Stimulated activated memory B cell treated with anti-CD40 and anti-IgM and Interleukin-4, amounts not matched to agents 10 μg/mL and 1 μg/mL and 100 μg/mL, for 72 hours (primary cell): Measurements from ENCODE around the gene TCEA3.

Source experiments
- ATAC-seq: fragments of 150-1000 bp; cut with Tn5 transposase; 2 replicates; pipeline ENCODE4 v1.10.0; 2021
- H3K27ac Mint-ChIP-seq: one replicate; pipeline ENCODE4 v1.8.0; 2022; ENCODE audit warnings: mild to moderate bottlenecking, mixed read lengths
- H3K27me3 Mint-ChIP-seq: one replicate; pipeline ENCODE4 v1.8.0; 2022; ENCODE audit warnings: mixed read lengths
- H3K36me3 Mint-ChIP-seq: one replicate; pipeline ENCODE4 v1.8.0; 2022; ENCODE audit warnings: mixed read lengths
- H3K4me1 Mint-ChIP-seq: one replicate; pipeline ENCODE4 v1.8.0; 2022; ENCODE audit warnings: mixed read lengths
- H3K4me3 Mint-ChIP-seq: one replicate; pipeline ENCODE4 v1.8.0; 2022; ENCODE audit warnings: mild to moderate bottlenecking, moderate library complexity, mixed read lengths
- H3K9me3 Mint-ChIP-seq: one replicate; pipeline ENCODE4 v1.8.0; 2022; ENCODE audit warnings: mixed read lengths

The TCEA3 gene

GRCh38 chr1:23453455-23454000 lies 29.0 kb upstream of the TCEA3 start:
- H3K27ac Mint-ChIP-seq = no peak overlapping the region
- H3K4me1 Mint-ChIP-seq = no peaks in the 10 kb centered on the region
- no peak for ATAC-seq
- H3K4me3 Mint-ChIP-seq = no peak overlapping the region
- peaks cover 34% of the 10 kb centered on the region for H3K27me3 Mint-ChIP-seq
- H3K9me3 Mint-ChIP-seq = no peaks in the 10 kb centered on the region
- H3K36me3 Mint-ChIP-seq = no peaks in the 10 kb centered on the region

GRCh38 chr1:23452011-23452411 lies 27.5 kb upstream of the TCEA3 start:
- H3K4me3 Mint-ChIP-seq = no peak overlapping the region

DNA sequence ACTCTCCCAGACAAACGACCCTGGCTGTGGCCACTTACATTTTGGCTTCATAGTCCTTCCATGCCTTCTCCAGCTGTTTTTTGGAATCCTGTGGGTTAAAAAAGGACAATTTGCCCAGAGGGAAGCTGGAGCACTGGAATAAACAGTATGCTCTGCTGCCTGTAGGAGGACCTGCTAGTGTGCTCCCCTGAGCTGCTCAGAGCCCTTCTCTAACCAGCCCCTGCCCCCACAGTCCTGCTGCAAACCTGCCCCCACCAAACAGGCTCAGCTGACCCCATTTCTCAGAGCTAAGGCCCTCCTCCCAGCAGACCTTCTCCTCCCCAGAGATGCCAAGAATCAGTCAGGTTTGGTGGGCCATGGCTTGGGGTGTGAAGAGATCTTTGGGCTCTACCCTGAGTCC lies 26.9 kb upstream of the TCEA3 start:
- peaks cover 18% of the 10 kb centered on the region for H3K27me3 Mint-ChIP-seq
- H3K27ac Mint-ChIP-seq = no peak overlapping the region
- H3K9me3 Mint-ChIP-seq = no peaks in the 10 kb centered on the region
- H3K36me3 Mint-ChIP-seq = no peaks in the 10 kb centered on the region
- no peak for ATAC-seq
- H3K4me1 Mint-ChIP-seq = no peaks in the 10 kb centered on the region
- no peak overlapping the region for H3K4me3 Mint-ChIP-seq

More at GRCh38 chr1:23452011-23452411, 27.5 kb upstream of the TCEA3 start:
- Mint-ChIP-seq H3K27me3 (peaks cover 24% of the 10 kb centered on the region), H3K4me1 (no peaks in the 10 kb centered on the region), H3K27ac (no peak overlapping the region), H3K9me3 (no peaks in the 10 kb centered on the region), H3K36me3 (no peaks in the 10 kb centered on the region)
- no peak for ATAC-seq

DNA sequence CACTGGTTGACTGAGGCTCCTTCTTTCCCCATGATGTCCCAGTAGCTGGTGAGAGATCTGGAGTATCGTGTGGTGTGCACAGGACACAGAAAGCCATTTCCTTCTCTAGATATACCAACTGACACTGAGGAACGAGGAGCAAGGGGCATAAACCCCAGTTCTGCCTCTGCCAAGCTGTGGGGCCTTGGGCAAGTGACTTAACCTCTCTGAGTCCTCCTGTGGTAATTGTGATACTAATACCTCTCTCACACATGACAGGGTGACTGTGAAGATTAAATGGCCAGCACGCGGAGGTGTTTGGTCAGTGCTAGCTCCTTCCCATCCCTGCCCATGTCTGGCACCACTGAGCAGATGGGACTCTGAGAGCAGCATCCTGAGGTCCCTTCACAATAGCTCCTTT lies 26.3 kb upstream of the TCEA3 start:
- ATAC-seq = no peak
- Mint-ChIP-seq H3K4me3 (no peak overlapping the region), H3K27ac (no peak overlapping the region), H3K4me1 (no peaks in the 10 kb centered on the region), H3K36me3 (no peaks in the 10 kb centered on the region), H3K27me3 (peaks cover 13% of the 10 kb centered on the region), H3K9me3 (no peaks in the 10 kb centered on the region)

DNA sequence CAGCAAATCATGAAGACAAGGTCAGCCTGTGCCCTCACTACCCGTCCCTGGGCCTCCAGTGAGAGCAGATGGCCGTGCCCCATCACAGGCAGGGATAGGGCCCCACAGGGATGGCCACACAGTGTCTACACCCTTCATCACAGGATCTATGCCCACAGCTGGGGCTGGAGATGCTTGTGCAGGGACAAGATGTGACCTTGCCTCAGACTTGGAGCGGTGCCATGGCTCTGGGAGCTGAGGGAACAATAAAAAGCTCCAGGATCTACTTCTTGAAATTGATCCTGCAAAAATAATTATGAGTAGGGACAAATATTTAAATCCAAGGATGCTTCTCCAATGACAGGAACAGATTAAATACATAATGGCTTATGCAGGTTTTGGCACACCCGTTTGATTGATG lies 25.4 kb upstream of the TCEA3 start:
- Mint-ChIP-seq H3K9me3 (no peaks in the 10 kb centered on the region), H3K27ac (no peak overlapping the region), H3K27me3 (peaks cover 3% of the 10 kb centered on the region), H3K36me3 (no peaks in the 10 kb centered on the region), H3K4me1 (no peaks in the 10 kb centered on the region), H3K4me3 (no peak overlapping the region)
- ATAC-seq = no peak

DNA sequence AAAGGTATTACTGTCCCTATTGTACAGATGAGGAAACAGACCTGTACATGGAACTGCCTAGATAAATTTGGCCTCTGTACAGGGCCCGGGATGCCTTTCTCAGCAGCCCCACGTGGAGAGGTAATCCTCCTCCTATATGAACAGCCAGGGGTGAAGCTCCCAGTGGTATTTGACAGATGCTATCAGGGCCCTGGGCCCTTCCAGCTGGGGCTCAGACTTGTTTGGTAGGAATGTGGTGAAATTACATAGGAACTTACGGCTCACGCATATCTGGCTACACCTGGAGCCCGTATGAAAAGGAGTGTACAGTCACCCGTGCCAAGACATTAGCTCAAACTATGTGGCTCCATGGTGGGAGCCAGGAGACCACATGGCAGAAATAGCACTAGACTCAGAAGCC lies 24.8 kb upstream of the TCEA3 start:
- Mint-ChIP-seq H3K27ac (no peak overlapping the region), H3K36me3 (no peaks in the 10 kb centered on the region), H3K4me1 (no peaks in the 10 kb centered on the region)

DNA sequence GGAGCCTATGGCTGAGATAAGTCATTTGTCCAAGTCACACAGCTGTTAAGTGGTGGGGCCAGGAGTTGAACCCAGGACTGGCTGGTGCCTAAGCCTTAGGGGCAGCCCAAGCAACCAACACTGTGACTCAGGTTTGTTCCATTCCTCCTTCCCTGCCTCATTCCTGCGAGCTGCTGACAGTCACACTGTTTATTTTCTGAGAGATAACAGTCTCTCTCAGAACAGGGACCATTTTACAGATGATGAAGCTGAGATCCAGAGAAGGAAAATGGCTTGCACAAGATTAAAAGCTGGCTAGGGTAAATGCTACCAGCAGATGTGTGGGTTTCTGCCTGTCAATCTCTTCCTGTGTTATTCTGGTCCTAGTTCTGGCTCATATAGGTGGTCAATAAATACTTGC lies 24.3 kb upstream of the TCEA3 start:
- Mint-ChIP-seq H3K36me3 (no peaks in the 10 kb centered on the region), H3K9me3 (no peaks in the 10 kb centered on the region), H3K27me3 (no peaks in the 10 kb centered on the region), H3K27ac (no peak overlapping the region), H3K4me1 (no peaks in the 10 kb centered on the region), H3K4me3 (no peak overlapping the region)
- no peak for ATAC-seq

More for the DNA sequence above, 24.8 kb upstream of the TCEA3 start:
- no peaks in the 10 kb centered on the region for H3K27me3 Mint-ChIP-seq
- H3K4me3 Mint-ChIP-seq = no peak overlapping the region
- ATAC-seq = no peak
- H3K9me3 Mint-ChIP-seq = no peaks in the 10 kb centered on the region

- Mint-ChIP-seq H3K27me3 (no peaks in the 10 kb centered on the region), H3K36me3 (no peaks in the 10 kb centered on the region), H3K4me3 (no peak overlapping the region), H3K4me1 (no peaks in the 10 kb centered on the region), H3K27ac (no peak overlapping the region), H3K9me3 (no peaks in the 10 kb centered on the region)
- ATAC-seq = no peak
Observed at GRCh38 chr1:23446661-23447310, 22.2 kb upstream of the TCEA3 start.

DNA sequence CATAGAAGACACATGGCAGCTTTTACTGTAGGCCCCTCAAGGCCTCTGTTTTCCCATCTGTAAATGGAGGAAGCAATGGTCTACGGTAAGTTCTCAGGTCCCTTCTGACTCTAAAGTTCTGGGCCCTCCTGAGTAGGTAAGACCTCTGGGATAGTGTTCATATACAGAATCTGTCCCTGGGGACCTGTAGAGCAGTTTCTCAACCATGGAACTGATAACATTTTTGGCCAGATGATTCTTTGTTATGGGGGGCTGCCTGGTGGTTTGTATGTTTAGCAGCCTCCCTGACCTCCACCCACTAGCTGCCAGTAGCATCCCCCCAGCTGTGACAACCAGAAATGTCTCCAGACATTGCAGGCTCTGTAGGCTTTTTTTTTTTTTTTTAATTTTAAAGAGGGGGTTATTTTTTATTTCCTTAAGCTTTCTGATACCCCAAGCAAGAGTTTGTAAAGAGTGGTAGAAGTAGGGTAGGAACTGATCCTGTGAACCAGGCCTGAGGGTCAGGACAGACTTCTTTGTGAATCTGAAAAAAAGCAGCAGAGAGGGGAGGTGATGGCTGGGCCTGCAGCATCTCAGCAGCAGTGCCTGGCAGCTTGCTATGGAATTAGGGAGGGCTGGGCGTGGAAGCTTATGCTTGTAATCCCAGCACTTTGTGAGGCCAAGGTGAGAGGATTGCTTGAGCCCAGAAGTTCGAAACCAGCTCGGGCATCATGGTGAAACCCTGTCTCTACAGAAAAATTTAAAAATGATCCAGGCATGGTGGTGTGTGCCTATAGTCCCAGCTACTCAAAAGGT lies 20.2 kb upstream of the TCEA3 start:
- no peaks in the 10 kb centered on the region for H3K4me1 Mint-ChIP-seq
- H3K27ac Mint-ChIP-seq = no peak overlapping the region
- H3K4me3 Mint-ChIP-seq = no peak overlapping the region
- H3K36me3 Mint-ChIP-seq = no peaks in the 10 kb centered on the region
- no peaks in the 10 kb centered on the region for H3K27me3 Mint-ChIP-seq
- H3K9me3 Mint-ChIP-seq = no peaks in the 10 kb centered on the region
- ATAC-seq = no peak

DNA sequence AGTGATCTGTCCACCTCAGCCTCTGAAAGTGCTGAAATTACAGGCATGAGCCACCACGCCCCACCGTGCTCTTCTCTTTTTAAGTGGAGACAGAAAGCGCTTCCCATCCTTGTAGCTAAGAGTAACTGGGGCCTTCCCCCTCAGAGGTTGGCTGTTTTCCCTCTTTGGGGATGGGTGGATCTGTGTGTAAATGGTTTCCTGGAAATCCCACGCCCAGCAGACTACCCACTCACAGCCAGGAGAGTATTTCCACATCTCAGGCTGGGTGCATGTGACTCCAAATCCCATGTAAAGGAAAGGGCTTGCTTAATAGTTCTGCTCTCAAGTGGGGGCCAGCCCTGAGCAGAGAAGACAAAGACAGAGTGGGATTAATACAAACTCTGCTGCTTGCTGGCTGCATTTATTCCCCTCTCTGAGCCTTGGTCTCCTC lies 19.6 kb upstream of the TCEA3 start:
- no peaks in the 10 kb centered on the region for H3K36me3 Mint-ChIP-seq
- H3K4me1 Mint-ChIP-seq = no peaks in the 10 kb centered on the region
- H3K27ac Mint-ChIP-seq = no peak overlapping the region
- no peak for ATAC-seq
- H3K27me3 Mint-ChIP-seq = no peaks in the 10 kb centered on the region
- H3K9me3 Mint-ChIP-seq = no peaks in the 10 kb centered on the region
- no peak overlapping the region for H3K4me3 Mint-ChIP-seq

- Mint-ChIP-seq H3K27ac (no peak overlapping the region), H3K4me3 (no peak overlapping the region), H3K9me3 (no peaks in the 10 kb centered on the region), H3K4me1 (no peaks in the 10 kb centered on the region), H3K36me3 (no peaks in the 10 kb centered on the region), H3K27me3 (no peaks in the 10 kb centered on the region)
- no peak for ATAC-seq
Observed at GRCh38 chr1:23442751-23443150, 18.2 kb upstream of the TCEA3 start.

DNA sequence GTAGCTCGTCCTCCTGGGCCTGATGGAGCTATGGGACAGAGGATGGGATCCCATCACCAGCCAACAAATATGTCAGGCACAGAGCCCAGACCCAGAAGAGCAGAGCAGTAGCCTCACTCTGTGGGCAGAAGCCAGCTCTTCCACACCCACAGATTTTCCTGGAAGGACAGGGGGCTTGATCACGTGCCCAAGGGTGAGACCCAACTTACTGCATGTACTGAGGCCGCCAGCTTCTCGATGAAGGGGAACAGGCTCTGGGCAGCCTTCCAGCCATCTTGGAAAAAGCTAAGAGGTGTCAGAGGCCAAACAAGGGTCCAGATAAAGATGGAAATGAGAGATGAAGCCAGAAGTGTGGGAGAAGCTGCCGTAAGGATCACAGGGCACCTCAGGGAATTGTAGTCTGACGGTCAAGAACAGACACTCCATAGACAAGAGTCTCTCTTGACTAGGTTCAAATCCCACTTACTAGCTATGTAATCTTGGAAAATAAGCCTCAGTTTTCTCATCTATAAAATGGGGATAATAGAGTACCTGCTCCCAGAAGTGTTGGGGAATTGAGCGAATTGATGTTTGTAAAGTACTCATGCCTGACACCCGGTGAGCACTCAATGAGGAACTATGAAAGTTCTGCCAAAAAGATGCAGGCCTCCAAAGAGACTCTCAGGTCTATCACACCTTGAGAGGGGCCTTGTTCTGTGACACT lies 17.0 kb upstream of the TCEA3 start:
- no peaks in the 10 kb centered on the region for H3K4me1 Mint-ChIP-seq
- no peak overlapping the region for H3K4me3 Mint-ChIP-seq
- no peaks in the 10 kb centered on the region for H3K9me3 Mint-ChIP-seq
- no peak for ATAC-seq
- H3K27me3 Mint-ChIP-seq = no peaks in the 10 kb centered on the region
- no peaks in the 10 kb centered on the region for H3K36me3 Mint-ChIP-seq
- no peak overlapping the region for H3K27ac Mint-ChIP-seq

GRCh38 chr1:23438545-23438944 lies 14.0 kb upstream of the TCEA3 start:
- ATAC-seq = no peak
- Mint-ChIP-seq H3K4me3 (no peak overlapping the region), H3K4me1 (no peaks in the 10 kb centered on the region), H3K9me3 (no peaks in the 10 kb centered on the region), H3K36me3 (no peaks in the 10 kb centered on the region), H3K27ac (no peak overlapping the region), H3K27me3 (no peaks in the 10 kb centered on the region)

- Mint-ChIP-seq H3K27ac (no peak overlapping the region), H3K4me1 (no peaks in the 10 kb centered on the region), H3K27me3 (no peaks in the 10 kb centered on the region), H3K4me3 (no peak overlapping the region), H3K36me3 (no peaks in the 10 kb centered on the region), H3K9me3 (no peaks in the 10 kb centered on the region)
- ATAC-seq = no peak
Observed at GRCh38 chr1:23437355-23437664, 12.8 kb upstream of the TCEA3 start.

DNA sequence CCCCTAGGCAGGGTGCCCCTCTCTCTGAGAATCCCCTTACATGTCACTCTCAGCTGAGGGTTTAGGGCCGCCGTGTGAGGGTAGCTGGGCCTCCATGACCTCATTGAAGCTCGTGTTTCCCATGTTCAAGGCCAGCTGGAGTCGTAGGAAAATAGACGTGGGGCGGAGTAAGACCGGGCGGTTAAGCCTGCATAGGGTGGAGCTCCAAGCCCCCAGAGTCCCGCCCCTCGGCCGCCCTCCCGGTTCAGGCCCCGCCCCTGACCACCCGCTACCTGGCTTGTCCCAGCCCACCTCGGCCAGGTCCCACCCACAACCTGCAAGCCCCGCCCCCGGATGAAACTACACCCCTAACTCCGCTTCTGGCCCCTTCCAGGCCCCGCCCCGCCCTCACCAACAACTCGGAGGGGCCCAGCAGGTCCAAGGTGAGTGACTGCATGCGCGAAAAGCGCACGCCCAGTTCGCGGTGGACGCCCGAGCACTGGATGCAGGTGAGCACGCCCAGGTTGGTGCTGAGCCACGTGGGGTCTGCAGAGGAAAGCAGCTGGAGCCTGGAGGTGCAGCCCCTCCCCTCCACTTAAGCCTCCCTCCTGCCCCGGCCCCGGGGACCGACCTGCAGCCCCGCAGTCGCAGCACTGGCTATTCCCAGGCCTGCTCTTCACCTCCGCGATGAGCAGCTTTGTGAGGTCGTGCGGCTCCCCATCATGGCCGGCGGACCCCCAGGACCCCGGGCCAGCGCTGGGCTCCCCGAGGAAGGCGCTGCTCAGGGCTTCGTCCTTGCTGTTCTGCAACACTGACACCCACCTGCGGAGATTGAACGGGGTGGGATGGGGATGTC lies 12.2 kb upstream of the TCEA3 start:
- ATAC-seq = no peak
- Mint-ChIP-seq H3K4me3 (no peak overlapping the region), H3K4me1 (no peaks in the 10 kb centered on the region), H3K36me3 (no peaks in the 10 kb centered on the region), H3K9me3 (no peaks in the 10 kb centered on the region), H3K27me3 (no peaks in the 10 kb centered on the region), H3K27ac (no peak overlapping the region)
